ENCODE results near the gene ATAD1.

The ATAD1 gene

GRCh38 chr10:87781545-87781944 lies 36.5 kb downstream of the ATAD1 start:
- no peak for TF ChIP-seq ZNF8 (CRISPR knock-in tag; IDR thresholded peaks at IDR 0.05)
- no peak for TF ChIP-seq ZFP30 (CRISPR knock-in tag; IDR thresholded peaks at IDR 0.05)
- TF ChIP-seq GLIS3 (CRISPR knock-in tag; IDR thresholded peaks at IDR 0.05) = no peak
- TF ChIP-seq CREB5 (CRISPR knock-in tag; IDR thresholded peaks at IDR 0.05; ENCODE audit: low read depth) = no peak
- TF ChIP-seq TSHZ2 (CRISPR knock-in tag; IDR thresholded peaks at IDR 0.05) = no peak
- no peak for TF ChIP-seq SNAI2 (CRISPR knock-in tag; IDR thresholded peaks at IDR 0.05)
- TF ChIP-seq ZFP3 (CRISPR knock-in tag; IDR thresholded peaks at IDR 0.05) = no peak
- TF ChIP-seq ESRRG (CRISPR knock-in tag; IDR thresholded peaks at IDR 0.05) = no peak
- no peak for TF ChIP-seq CSDC2 (CRISPR knock-in tag; IDR thresholded peaks at IDR 0.05)
- no peak for TF ChIP-seq PPARA (CRISPR knock-in tag; IDR thresholded peaks at IDR 0.05; ENCODE audit: borderline replicate concordance)
- no peak for ATAC-seq

GRCh38 chr10:87776328-87776727 lies 41.7 kb downstream of the ATAD1 start:
- TF ChIP-seq OSR1 (CRISPR knock-in tag; IDR thresholded peaks at IDR 0.05) (no peak), RARB (CRISPR knock-in tag; IDR thresholded peaks at IDR 0.05) (no peak), TSHZ2 (CRISPR knock-in tag; IDR thresholded peaks at IDR 0.05) (no peak)
- peak; percentile 20; the same call in 1 of the 3 replicates for ATAC-seq

GRCh38 chr10:87775766-87776165 lies 42.3 kb downstream of the ATAD1 start:
- TF ChIP-seq ARNTL (CRISPR knock-in tag; IDR thresholded peaks at IDR 0.05; ENCODE audit: borderline replicate concordance, low read depth) (no peak), ZFP3 (CRISPR knock-in tag; IDR thresholded peaks at IDR 0.05) (no peak), RARB (CRISPR knock-in tag; IDR thresholded peaks at IDR 0.05) (no peak), TOX (CRISPR knock-in tag; IDR thresholded peaks at IDR 0.05; ENCODE audit: borderline replicate concordance) (no peak), TCF4 (CRISPR knock-in tag; IDR thresholded peaks at IDR 0.05; ENCODE audit: borderline replicate concordance) (no peak), CREB5 (CRISPR knock-in tag; IDR thresholded peaks at IDR 0.05; ENCODE audit: low read depth) (no peak), ZNF565 (CRISPR knock-in tag; conservative IDR thresholded peaks at IDR 0.05; ENCODE audit: low read depth) (no peak), TSHZ2 (CRISPR knock-in tag; IDR thresholded peaks at IDR 0.05) (no peak)
- ATAC-seq = peak; percentile 64

All from SK-N-SH treated with all-trans-retinoic acid at 6 μM for 48 hours (cell line).